ENCODE results near the gene CNGA2.

- TF ChIP-seq CTCF (IDR thresholded peaks at IDR 0.05) (no peak), POLR2A (IDR thresholded peaks at IDR 0.05) (no peak), POLR2AphosphoS5 (IDR thresholded peaks at IDR 0.05; ENCODE audit: insufficient read depth in 1 of 2, low read depth in 1 of 2) (no peak)
Observed at GRCh38 chrX:151710457-151710856, 24.1 kb upstream of the CNGA2 start.

Data from vagina (tissue), 2 donors.